HL-60/S4 (cell line): Measurements from ENCODE around the gene FDX1.

Experiments
- in situ Hi-C: fragments of 300-500 bp; cut with MboI; formaldehyde crosslinking; loops from 2 replicates; pipeline ENCODE4 v1.14.3; 2022; ENCODE audit warnings: low sequenced_read_pairs

The FDX1 gene

DNA sequence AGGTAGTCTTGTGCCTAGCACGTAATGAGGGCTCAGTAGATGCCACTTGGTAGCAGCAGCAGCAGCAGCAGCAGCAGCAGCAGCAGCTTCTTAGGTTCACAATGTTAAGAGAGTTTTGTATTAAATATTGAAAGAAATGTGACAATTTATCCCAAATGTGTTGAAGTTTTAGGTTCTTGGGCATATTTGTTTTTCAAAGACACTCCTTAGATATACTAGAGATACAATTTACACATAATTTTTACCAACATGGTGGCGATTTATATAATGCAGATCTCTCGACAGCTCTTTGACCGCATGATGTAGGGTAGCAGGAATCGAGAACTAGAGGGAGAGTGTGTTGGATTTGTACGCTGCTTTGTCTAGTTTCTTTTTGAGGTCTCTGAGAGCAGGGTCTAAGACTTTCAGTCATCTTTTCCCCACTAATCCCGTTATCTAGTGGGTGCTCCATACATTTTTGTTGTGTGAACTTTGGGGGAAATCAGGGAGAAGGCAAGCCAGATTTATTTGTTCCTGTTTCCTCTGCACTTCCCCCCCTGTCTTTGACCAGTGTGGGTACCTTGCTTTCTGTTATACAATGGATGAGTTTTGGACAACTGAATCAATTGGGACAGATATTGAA, 1.4 kb downstream of the FDX1 start:
- in situ Hi-C loops, result loop anchor here (10.0 kb wide), 1 partner anchor 226 kb away; no protein-coding TSS in a partner anchor

DNA sequence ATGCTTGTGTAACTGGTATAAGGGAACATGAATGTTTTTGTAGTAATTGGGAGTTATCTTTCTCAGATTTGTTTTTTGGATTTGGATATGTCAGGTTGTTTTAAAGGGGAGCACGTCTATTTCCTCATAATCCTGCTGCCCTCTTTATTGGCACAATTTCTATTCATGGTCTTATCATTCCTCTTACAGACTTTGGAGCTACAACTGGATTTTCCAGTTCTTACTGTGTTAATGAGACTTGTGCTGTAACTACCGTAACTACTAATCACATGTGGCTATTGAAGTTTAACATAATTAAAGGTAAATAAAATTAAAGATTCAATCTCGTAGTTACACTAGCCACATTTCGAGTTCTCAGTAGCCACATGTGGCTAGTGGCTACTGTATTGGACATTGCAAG, 1.9 kb downstream of the FDX1 start:
- in situ Hi-C loops, result loop anchor here (10.0 kb wide), 1 partner anchor 227 kb away; no protein-coding TSS in a partner anchor

DNA sequence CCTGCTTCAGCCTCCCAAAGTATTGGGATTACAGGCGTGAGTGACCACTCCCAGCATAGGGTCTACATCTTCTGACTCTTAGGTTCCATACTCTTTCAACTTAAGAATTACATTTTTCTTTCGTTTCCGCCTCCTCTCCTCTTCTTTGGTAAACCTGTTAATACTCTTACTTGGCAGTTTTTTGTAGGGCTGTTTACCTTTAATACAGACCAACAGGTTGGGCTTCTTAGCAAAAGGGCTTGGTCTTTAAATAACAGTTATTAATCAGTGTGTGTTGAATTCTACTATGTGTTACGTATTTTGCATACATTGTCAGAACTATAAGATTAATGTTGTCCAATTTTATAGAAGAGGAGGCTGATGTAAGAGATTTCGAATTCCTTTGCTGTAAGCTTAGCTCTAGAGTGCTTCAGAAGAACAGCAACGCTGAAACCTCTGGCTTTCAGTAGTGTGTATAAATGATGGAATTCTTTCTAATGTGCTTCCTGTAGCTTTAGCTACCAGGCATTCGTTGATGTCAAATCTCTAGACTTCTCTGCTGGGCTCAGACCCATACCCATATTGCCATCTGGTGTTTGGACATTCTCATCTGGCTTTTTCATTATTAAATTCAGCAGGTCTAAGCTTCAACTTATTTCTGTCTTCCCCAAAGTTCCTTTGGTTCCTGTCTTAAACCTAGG, 3.1 kb downstream of the FDX1 start:
- in situ Hi-C loops, result loop anchor here (10.0 kb wide), 1 partner anchor 228 kb away; no protein-coding TSS in a partner anchor

DNA sequence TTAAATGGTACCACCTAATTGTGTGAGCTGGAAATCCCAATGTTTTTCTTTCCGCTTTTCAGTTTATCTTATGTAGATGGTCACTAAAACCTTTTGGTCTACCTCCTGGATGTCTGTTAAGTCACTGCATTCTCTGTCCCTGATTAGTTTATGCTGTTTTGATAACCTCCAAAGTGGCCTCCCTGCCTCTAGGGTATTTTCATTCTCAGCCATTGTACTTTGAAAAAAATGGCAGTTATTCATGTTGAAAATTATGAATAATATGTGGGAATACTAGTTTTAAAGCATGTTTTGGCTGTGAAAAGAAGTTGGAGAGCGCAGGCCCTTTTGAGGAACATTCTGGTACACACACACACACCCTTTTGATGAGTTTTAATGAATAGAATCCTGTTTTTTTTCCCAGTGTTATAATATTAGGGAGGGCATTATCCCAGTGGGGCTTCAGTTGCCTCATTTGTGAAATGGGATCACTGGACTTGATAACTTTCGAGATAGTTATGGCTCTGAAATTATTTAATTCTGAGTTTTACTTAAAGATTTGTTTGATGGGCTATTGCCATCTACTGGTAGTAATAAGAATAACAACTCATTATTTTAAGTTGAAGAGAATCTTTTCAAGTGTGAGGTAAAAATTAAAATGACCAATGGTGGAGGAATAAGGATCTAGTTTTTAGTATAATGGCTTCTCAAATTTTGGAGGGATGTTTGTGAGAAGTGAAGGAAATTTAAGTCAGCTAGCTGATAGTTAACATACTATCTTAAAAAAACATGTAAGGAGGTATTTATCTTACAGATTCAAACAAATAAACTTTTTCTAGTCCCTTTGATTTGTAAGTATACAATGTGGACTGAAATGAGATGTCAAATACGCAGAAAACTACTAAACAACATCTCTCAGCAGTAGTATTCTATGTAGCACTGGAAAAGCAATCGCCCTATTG, 3.9 kb downstream of the FDX1 start:
- in situ Hi-C loops, result loop anchor here (10.0 kb wide), 1 partner anchor 229 kb away; no protein-coding TSS in a partner anchor

DNA sequence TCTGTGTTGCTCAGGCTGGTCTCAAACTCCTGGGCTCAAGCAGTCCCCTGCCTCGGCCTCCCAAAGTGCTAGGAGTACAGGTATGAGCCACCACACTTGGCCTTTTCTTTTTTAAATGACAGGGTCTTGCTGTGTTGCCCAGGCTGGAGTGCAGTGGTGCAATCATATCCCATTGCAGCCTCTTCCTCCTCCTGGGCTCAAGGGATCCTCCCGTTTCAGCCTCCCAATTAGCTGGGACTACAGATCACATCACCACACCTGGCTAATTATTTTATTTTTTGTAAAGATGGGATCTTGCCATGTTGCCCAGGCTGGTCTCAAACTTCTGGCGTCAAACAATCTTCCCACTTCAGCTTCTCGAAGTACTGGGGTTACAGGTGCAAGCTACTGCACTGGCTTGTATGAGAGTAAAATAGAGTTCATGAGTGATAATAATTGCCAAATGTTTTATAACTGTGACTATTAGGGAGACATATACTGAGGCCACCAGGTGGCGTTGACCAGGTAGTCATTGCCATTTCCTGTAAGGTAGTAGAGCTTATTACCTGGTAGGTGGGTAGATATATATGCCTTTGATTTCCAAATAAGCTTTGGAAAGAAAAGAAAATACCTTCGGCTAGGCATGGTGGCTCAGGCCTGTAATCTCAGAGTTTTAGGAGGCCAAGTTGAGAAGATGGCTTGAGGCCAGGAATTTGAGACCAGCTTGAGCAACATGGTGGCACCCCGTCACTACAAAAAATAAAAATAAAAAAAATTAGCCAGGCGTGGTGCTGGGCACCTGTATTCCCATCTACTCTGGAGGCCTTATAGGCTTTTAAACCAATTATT, 5.4 kb downstream of the FDX1 start:
- in situ Hi-C loops, result loop anchor here (10.0 kb wide), 1 partner anchor 230 kb away; no protein-coding TSS in a partner anchor

DNA sequence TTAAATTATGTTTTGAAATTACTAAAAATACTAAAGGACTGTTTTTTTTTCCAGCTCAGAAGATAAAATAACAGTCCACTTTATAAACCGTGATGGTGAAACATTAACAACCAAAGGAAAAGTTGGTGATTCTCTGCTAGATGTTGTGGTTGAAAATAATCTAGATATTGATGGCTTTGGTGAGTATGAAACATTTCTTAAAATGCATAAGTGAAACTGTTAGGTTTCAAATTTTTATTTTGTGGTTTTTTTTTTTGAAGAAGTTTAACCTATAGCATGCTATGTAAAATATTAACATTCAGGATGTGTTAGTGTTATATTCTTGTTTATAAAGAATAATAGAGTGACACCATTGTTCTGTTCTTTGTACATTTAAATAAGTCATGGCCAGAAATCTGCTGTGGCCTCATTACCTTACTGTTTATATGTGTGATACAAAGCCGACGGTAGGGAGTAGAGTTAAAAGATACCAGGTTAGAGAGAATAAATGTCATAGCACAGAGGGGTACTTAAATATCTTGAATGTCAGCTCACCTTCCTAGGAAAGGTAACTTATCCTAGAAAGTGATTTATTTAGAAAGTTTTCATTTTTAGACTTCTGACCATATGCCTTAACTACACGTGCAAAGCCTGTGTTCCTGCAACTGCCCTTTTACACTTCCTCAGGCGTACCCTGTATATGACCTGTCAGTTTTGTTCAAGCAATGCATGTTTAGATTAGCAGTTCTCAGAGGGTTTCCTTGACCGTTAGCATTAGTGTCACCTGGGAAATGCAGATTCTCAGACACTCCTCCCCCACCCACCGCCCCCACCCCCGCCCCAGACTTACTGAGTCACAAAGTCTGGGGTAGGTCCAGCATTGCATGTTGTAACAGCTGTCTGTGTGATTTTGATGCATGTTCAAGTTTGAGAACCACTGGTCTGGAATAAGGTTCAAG, 6.3 kb downstream of the FDX1 start:
- in situ Hi-C loops, result loop anchor here (10.0 kb wide), 1 partner anchor 231 kb away; no protein-coding TSS in a partner anchor

DNA sequence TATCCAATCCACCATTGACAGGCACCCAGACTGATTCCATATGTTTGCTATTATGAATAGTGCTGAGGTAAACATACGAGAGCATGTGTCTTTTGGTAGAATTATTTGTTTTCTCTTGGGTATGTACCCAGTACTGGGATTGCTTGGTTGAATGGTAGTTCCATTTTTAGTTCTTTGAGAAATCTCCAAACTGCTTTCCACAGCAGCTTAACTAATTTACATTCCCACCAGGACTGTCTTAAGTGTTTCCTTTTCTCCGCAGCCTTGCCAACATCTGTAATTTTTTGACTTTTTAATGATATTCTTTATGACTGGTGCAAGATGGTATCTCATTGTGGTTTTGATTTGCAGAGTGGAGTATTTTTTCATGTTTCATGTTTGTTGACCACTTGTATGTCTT, 8.3 kb downstream of the FDX1 start:
- in situ Hi-C loops, result loop anchor here (10.0 kb wide), 1 partner anchor 233 kb away; no protein-coding TSS in a partner anchor

DNA sequence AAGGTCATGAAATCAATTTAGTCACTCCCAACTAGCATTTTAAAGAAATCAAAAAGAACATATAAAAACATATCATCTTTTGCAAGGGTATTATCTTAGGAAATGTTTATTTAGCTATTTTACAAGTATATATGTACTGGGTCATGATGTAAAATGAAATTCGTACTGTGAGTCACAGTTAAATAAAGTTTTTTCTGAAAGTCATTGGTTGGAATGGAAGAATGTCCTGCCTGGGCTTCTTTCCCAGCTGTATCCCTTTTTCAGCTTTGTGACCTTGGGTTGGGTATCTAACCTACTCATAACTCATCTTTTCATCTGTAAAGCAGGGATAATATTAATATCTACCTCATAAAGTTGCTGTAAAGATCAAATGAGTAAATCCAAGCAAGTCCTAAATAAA, 15.7 kb downstream of the FDX1 start:
- in situ Hi-C loops, result no loop called here

DNA sequence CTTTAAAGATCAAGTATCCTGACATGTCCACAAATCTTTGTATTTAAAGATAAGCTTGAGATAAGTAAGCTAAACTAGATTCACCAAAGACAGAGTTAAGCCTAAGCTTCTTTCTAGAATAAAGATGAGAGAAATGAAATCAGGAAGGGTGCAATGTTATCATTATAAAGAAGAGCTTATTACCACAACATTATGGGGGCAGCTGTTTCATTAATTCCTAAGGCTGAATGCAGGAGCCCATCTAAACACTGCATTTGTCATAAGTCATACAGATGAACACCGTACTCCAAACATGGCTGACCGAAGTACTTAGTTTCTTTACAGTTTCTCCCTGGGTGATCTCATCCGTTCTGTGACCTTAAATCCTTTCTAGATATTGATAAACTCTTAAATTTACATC, 16.3 kb downstream of the FDX1 start:
- in situ Hi-C loops, result no loop called here

DNA sequence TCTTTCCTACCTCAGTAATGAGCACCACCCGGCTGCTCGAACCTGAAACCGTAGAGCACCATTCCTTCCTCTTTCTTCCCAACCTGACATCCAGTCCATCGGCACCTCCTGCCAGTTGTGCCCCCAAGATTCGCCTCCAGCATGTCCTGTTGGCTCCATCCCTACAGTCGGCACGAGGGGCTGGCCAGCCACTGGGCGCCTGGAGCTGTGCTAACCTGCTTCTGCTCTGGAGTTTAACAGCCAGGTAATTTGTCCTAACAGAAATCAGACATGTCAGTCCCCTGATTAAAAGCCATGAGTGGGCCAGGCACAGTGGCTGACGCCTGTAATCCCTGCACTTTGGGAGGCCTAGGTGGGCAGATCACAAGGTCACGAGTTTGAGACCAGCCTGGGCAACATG, 16.8 kb downstream of the FDX1 start:
- in situ Hi-C loops, result no loop called here

DNA sequence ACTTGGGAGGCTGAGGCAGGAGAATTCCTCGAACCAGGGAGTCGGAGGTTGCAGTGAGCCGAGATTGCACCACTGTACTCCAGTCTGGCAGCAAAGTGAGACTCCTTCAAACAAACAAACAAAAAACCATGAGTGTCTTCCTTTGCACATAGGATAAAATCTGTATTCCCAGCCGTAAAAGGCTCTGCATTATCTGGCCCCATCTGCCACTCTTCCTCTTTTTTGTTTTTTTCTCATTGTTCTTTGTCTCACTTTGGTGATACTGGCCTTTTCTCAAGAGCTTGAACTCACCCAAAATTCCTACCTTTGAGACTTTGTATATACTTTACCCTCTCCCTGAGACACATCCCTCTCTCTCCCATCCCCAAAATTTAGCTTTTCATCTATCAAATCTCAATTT, 17.6 kb downstream of the FDX1 start:
- in situ Hi-C loops, result no loop called here

DNA sequence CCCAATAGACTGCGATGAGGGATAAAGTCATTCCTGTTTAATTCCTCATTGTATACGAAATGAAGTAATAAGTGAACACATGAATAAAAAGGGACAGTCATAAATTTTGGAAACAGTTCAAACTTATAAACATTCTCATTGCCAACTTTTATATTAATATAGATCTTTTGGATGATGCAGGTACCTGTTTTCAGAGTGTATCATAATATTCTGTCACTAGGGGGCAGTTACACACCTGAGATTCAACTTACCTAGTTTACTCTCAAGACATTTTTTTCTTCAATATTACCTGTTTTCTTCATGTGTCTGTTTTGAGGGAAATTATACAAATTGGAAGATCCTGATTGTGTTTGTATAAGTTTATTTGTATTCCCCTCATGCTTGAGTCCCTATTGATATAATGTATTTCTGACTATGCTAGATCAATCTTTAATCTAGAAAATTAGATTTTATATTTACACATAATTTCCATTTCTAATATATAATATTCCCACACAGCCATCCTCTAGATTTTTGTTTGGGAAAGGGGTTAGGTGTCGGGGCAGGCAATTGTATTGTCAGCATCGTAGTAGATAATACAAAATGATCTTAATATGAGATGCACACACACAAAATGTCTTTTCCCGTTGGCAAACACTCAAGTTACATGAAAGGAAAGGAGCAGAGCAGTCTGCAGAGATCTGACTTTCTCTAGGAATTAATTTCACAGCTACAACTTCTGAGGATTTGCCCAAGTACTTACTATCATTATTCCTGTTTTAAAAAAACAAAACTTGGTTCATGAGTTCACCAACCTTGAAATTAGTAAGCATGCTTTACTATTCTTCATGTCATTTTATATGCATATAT, 18.4 kb downstream of the FDX1 start:
- in situ Hi-C loops, result no loop called here

DNA sequence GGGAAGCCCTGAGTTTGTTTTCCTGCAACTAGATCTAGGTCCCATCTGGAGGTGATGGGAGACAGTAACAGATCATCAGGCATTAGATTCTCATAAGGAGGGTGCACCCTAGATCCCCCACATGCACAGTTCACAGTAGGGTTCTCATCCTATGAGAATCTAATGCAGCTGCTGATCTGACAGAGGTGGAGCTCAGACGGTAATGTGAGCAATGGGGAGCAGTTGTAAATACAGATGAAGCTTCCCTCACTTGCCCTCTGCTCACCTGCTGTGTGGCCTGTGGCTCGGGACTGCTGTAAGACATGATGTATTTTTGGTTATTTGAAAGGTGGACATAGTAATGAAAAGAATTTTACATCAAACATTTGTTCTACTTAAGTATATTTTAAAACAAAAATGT, 20.5 kb downstream of the FDX1 start:
- in situ Hi-C loops, result loop anchor here (25.0 kb wide), 2 partner anchors 787 to 987 kb away; partner anchors contain the start of gene POU2AF2

DNA sequence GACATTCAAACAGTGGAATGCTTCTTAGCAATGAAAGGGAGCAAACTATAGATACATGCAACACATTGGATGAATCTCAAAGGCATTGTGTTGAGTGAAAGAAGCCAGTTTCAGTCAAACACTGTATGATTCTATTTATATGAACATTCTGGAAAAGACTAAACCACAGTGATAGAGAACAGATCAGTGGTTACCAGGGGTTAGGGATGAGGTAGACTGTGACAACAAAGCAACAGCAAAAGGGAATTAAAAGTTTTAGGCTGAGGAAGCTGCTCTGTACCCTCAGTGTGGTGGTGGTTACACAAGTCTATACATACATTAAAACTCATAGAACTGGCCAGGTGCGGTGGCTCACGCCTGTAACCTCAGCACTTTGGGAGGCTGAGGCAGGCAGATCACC, 23.0 kb downstream of the FDX1 start:
- in situ Hi-C loops, result loop anchor here (25.0 kb wide), 2 partner anchors 785 to 985 kb away; partner anchors contain the start of gene POU2AF2

DNA sequence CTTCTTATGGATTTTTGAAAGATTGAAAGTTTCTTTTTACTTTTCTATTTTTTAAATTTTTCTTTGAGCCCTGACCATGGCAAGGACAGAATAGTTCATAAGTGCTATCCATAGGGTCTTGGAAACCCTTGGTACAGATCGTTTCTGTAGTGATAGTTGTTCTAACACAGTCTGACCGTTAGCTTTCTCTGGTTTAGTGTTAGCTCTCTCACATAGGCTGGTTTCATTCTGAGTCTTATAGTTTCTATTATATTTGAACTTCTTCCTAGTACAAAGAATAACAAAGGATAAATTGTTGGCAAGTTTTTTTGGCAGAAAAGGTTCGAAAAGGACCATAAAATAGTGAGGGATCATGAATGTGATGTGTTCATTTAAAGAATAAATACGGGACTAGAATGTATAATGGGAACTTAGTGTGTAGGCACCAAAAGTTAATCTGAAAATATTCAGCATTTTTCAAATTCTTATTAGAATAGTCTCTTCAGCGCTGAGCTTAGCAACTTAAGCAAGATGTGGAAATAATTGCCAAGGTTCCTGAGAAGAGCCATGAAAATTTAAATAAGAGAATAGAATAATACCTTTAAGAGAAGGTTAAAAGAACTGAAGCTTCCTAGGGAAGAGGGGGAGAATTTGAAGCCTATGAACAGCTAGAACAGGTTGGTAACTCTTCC, 24.1 kb downstream of the FDX1 start:
- in situ Hi-C loops, result loop anchor here (25.0 kb wide), 2 partner anchors 783 to 983 kb away; partner anchors contain the start of gene POU2AF2

DNA sequence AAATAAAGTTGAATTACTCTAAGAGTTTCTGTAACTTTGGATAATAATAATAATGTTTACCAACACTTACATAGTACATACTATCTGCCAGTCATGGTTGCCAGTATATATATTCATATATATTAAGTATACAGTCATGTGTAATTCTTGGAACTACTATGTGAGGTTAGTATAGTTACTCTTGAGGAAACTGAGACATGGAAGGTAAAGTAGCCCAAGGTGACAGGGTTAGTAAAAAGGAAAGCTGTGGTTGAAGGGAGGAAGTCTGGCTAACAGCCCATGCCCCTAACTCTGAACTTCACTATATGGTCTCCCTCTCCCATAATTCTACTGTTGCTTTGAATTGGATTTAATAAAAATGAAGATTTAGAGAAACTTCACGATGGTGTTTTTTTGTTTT, 24.9 kb downstream of the FDX1 start:
- in situ Hi-C loops, result loop anchor here (25.0 kb wide), 2 partner anchors 783 to 983 kb away; partner anchors contain the start of gene POU2AF2

DNA sequence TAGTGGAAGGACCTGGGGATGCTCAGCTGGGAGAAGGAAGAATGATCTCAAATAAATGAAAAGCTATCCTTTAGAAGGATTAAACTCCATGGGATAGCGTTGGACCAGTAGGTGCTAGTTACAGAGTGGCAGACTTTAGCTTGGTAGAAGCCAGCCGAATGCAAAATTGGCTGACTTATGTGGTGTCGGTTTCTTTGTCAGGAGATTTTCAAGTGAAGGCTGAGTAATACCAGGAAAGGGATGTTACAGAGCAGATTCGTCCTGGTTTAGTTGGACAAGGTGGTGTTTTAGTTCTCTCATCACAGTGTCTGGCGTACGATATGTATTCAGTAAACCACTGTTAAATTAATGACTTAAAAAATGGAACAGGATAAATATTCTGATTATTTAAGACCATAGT, 26.0 kb downstream of the FDX1 start:
- in situ Hi-C loops, result loop anchor here (25.0 kb wide), 2 partner anchors 782 to 982 kb away; partner anchors contain the start of gene POU2AF2
